ENCODE data around the gene SLC27A1. TPM values are rescaled to one million over a fixed set of nuclear protein-coding genes. Genes with fewer than 3 reads are reported as not detected.
A peak's percentile ranks its signal among the peaks of the same experiment; 100 is the strongest.

Gene SLC27A1
- total and polyA plus RNA-seq, 9 of the 15 experiments (the other 6 are each of a cell fraction or from before 2014, with no cell fraction given) = 0.06 to 3.0 (median 1.1) TPM

GRCh38 chr19:17469092-17469480 is 1.2 kb upstream of the SLC27A1 start:
- FAIRE-seq = no peak
- TF ChIP-seq ZNF740 (CRISPR knock-in tag; IDR thresholded peaks at IDR 0.05) (peak; percentile 11; the same call in 1 of the 2 replicates), ZNF740 (tag; IDR thresholded peaks at IDR 0.05) (no peak), SIX5 (IDR thresholded peaks at IDR 0.05; ENCODE audit: borderline replicate concordance in 1 of 2, insufficient read depth in 1 of 2, low read depth in 1 of 2, low read length in 2 of 2) (0 out of 4 replicates have a peak, but pooled peaks of 1 of the 2 experiments have one; percentile 5), ZNF431 (CRISPR knock-in tag; IDR thresholded peaks at IDR 0.05) (peak; percentile 56; the same call in 1 of the 2 replicates), MIER1 (IDR thresholded peaks at IDR 0.05; ENCODE audit: low read depth) (no peak), HMGN3 (IDR thresholded peaks at IDR 0.05; ENCODE audit: borderline replicate concordance, extremely low read depth, insufficient read length, low read depth, low read length) (peak; percentile 8), ZNF263 (CRISPR knock-in tag; IDR thresholded peaks at IDR 0.05; ENCODE audit: borderline replicate concordance) (peak; percentile 62; the same call in 1 of the 2 replicates), DPF2 (IDR thresholded peaks at IDR 0.05) (0 out of 2 replicates have a peak, but pooled peaks have one; percentile 9), FOXK2 (conservative IDR thresholded peaks at IDR 0.05 in 1 of 2, IDR thresholded peaks at IDR 0.05 in 1 of 2; ENCODE audit: low read depth in 2 of 2) (peak; percentile 96 to 98), ZNF586 (CRISPR knock-in tag; conservative IDR thresholded peaks at IDR 0.05) (no peak), KAT7 (CRISPR knock-in tag; IDR thresholded peaks at IDR 0.05; ENCODE audit: borderline replicate concordance) (0 out of 2 replicates have a peak, but pooled peaks have one; percentile 63), HDAC1 (IDR thresholded peaks at IDR 0.05) (peak in 1 of 2 experiments; percentile 96; a peak in 1 of 4 replicates), SAP30 (IDR thresholded peaks at IDR 0.05; ENCODE audit: borderline replicate concordance, insufficient read depth, low read depth, low read length, poor library complexity, severe bottlenecking) (peak; percentile 93), ZNF511 (CRISPR knock-in tag; IDR thresholded peaks at IDR 0.05) (peak; percentile 68; the same call in 1 of the 2 replicates), ZNF41 (CRISPR knock-in tag; conservative IDR thresholded peaks at IDR 0.05) (no peak), GMEB1 (CRISPR knock-in tag; IDR thresholded peaks at IDR 0.05) (no peak), ATF1 (CRISPR knock-in tag; IDR thresholded peaks at IDR 0.05) (no peak), ATF1 (tag; IDR thresholded peaks at IDR 0.05) (peak; percentile 48), SMARCA4 (IDR thresholded peaks at IDR 0.05) (0 out of 2 replicates have a peak, but pooled peaks have one; percentile 31), HDAC2 (IDR thresholded peaks at IDR 0.05) (peak; percentile 84; the same call in 1 of the 2 replicates)

More at GRCh38 chr19:17469092-17469480, 1.2 kb upstream of the SLC27A1 start:
- H3K79me2 ChIP-seq (ENCODE audit: control insufficient read depth, insufficient read depth, low read length) = no peaks in the 10 kb centered on the region
- H3K9me1 ChIP-seq (ENCODE audit: control insufficient read depth, insufficient read depth, low read length) = no peaks in the 10 kb centered on the region
- no peak for DNase-seq (ENCODE audit: extremely low read depth in 1 of 4, low spot score in 3 of 4)
- peak overlapping the region; percentile 84 for H3K4me2 ChIP-seq (ENCODE audit: insufficient read depth, low read length)
- intact Hi-C loops (cut with micrococcal nuclease) = loop anchor here (2.0 to 5.0 kb wide), 3 partner anchors 16 to 388 kb away; partner anchors contain the start of gene RPL18A
- H4K20me1 ChIP-seq (replicated peaks; ENCODE audit: control insufficient read depth, insufficient read depth, low read length) = no peaks in the 10 kb centered on the region
- H3K4me1 ChIP-seq (replicated peaks in 1 of 2; ENCODE audit: control insufficient read depth in 2 of 2, insufficient read depth in 2 of 2, low read length in 2 of 2) = peaks cover 30 to 43% of the 10 kb centered on the region in 2 experiments
- no peaks in the 10 kb centered on the region for H3K36me3 ChIP-seq (ENCODE audit: control insufficient read depth, insufficient read depth, low read length)
- H3K9me3 ChIP-seq (replicated peaks; ENCODE audit: control insufficient read depth, insufficient read depth, low read depth, low read length) = peaks cover 2% of the 10 kb centered on the region; the same call in 1 of the 2 replicates
- in situ Hi-C loops (cut with MboI) = loop anchor here (5.0 kb wide), 1 partner anchor 72 kb away; no protein-coding TSS in a partner anchor
- BruUV-seq (replicated peaks) = no TSS peak
- H2AFZ ChIP-seq (ENCODE audit: low read depth, low read length) = peak overlapping the region; percentile 98
- H3K27ac ChIP-seq (ENCODE audit: extremely low read depth, low read depth, low read length) = peak overlapping the region; percentile 68
- ChIA-PET CTCF (ENCODE audit: low intra/inter-chr PET ratio) (interaction anchor here (0.7 kb wide), 1 partner anchor 457 kb away, joined by 3 read pairs; no protein-coding TSS in a partner anchor), POLR2A (interaction anchor here (0.6 to 1.0 kb wide), 2 partner anchors 63 to 200 kb away, joined by 3 read pairs; partner anchors contain the start of gene BST2)
- H3K4me3 ChIP-seq = peak overlapping the region; percentile 76
- ATAC-seq = peak; percentile 0; the same call in 1 of the 3 replicates
- H3K27me3 ChIP-seq (ENCODE audit: control insufficient read depth in 2 of 2, insufficient read depth in 2 of 2, low read length in 2 of 2) = no peaks in the 10 kb centered on the region; a peak in 1 of 5 replicates
- 3% methylated on average over 19 of the region's 19 CpGs for WGBS (ENCODE audit: insufficient coverage, low coverage, missing lambda C conversion rate)
- H3K9ac ChIP-seq (ENCODE audit: insufficient read depth in 1 of 2, low read depth in 2 of 2, low read length in 2 of 2) = peak overlapping the region; percentile 57 to 73
